GM21390 (cell line): Measurements from ENCODE around the gene C16orf95.

ENCODE experiments used
- ATAC-seq: cut with Tn5 transposase; IDR thresholded peaks from one replicate; pipeline ENCODE4 v1.9.1; 2021; ENCODE audit not compliant: unreplicated experiment

Gene C16orf95

GRCh38 chr16:87333581-87334331, 16.6 kb upstream of the C16orf95 start:
- ATAC-seq = no peak

- ATAC-seq = no peak
Measured at GRCh38 chr16:87333101-87333500, 15.9 kb upstream of the C16orf95 start.

- ATAC-seq = no peak
Measured at GRCh38 chr16:87332150-87332549, 15.0 kb upstream of the C16orf95 start.

- no peak for ATAC-seq
Measured at GRCh38 chr16:87331241-87331801, 14.1 kb upstream of the C16orf95 start.

GRCh38 chr16:87330646-87331045, 13.5 kb upstream of the C16orf95 start:
- no peak for ATAC-seq

- no peak for ATAC-seq
Measured at GRCh38 chr16:87330257-87330624, 13.0 kb upstream of the C16orf95 start.

- no peak for ATAC-seq
Measured at GRCh38 chr16:87329436-87330256, 12.5 kb upstream of the C16orf95 start.

- no peak for ATAC-seq
Measured at GRCh38 chr16:87328846-87329245, 11.7 kb upstream of the C16orf95 start.

GRCh38 chr16:87327798-87328495, 10.8 kb upstream of the C16orf95 start:
- ATAC-seq = no peak

GRCh38 chr16:87326151-87326571, 9.0 kb upstream of the C16orf95 start:
- no peak for ATAC-seq

- no peak for ATAC-seq
Measured at GRCh38 chr16:87325423-87325858, 8.2 kb upstream of the C16orf95 start.

GRCh38 chr16:87324411-87325275, 7.5 kb upstream of the C16orf95 start:
- ATAC-seq = no peak

GRCh38 chr16:87323727-87324410, 6.7 kb upstream of the C16orf95 start:
- ATAC-seq = no peak

- ATAC-seq = no peak
Measured at GRCh38 chr16:87322833-87323726, 5.9 kb upstream of the C16orf95 start.

- no peak for ATAC-seq
Measured at GRCh38 chr16:87322360-87322759, 5.2 kb upstream of the C16orf95 start.

GRCh38 chr16:87321336-87322107, 4.3 kb upstream of the C16orf95 start:
- no peak for ATAC-seq

GRCh38 chr16:87320510-87321227, 3.5 kb upstream of the C16orf95 start:
- no peak for ATAC-seq
